GM19324 (cell line): ENCODE results near the gene GPR31.
"Not testable (repeated sequence)": the region's sequence is repeated elsewhere in the genome, so short reads cannot be mapped to it uniquely, and the experiment has no call there.

ENCODE experiments used
- ATAC-seq: cut with Tn5 transposase; IDR thresholded peaks from one replicate; pipeline ENCODE4 v1.9.1; 2021; ENCODE audit warnings: mild to moderate bottlenecking, moderate library complexity; ENCODE audit not compliant: unreplicated experiment, low FRiP score

The GPR31 gene

GRCh38 chr6:167168296-167168695 is 10.5 kb upstream of the GPR31 start:
- ATAC-seq, result not testable (repeated sequence)

- not testable (repeated sequence) for ATAC-seq
Observed at GRCh38 chr6:167167699-167168098, 9.9 kb upstream of the GPR31 start.

GRCh38 chr6:167165858-167166471 is 8.2 kb upstream of the GPR31 start:
- no peak for ATAC-seq

- no peak for ATAC-seq
Observed at GRCh38 chr6:167164261-167164660, 6.5 kb upstream of the GPR31 start.

- ATAC-seq, result no peak
Observed at GRCh38 chr6:167163476-167164011, 5.8 kb upstream of the GPR31 start.

GRCh38 chr6:167162591-167162990 is 4.8 kb upstream of the GPR31 start:
- no peak for ATAC-seq

- no peak for ATAC-seq
Observed at GRCh38 chr6:167161851-167162467, 4.2 kb upstream of the GPR31 start.

- no peak for ATAC-seq
Observed at GRCh38 chr6:167157414-167157813, 366 bp downstream of the GPR31 start.

GRCh38 chr6:167154895-167155294 is 2.9 kb downstream of the GPR31 start:
- ATAC-seq, result no peak

- no peak for ATAC-seq
Observed at GRCh38 chr6:167154291-167154690, 3.5 kb downstream of the GPR31 start.

- ATAC-seq, result peak; percentile 38
Observed at GRCh38 chr6:167153521-167153959, 4.2 kb downstream of the GPR31 start.

- ATAC-seq, result peak; percentile 52
Observed at GRCh38 chr6:167152862-167153261, 4.9 kb downstream of the GPR31 start.

- no peak for ATAC-seq
Observed at GRCh38 chr6:167151648-167152047, 6.1 kb downstream of the GPR31 start.

- peak; percentile 63 for ATAC-seq
Observed at GRCh38 chr6:167150941-167151549, 6.7 kb downstream of the GPR31 start.

- no peak for ATAC-seq
Observed at GRCh38 chr6:167148997-167149396, 8.8 kb downstream of the GPR31 start.

GRCh38 chr6:167148021-167148420 is 9.8 kb downstream of the GPR31 start:
- no peak for ATAC-seq

GRCh38 chr6:167146977-167147376 is 10.8 kb downstream of the GPR31 start:
- no peak for ATAC-seq

GRCh38 chr6:167146135-167146534 is 11.6 kb downstream of the GPR31 start:
- ATAC-seq, result no peak

GRCh38 chr6:167145461-167145860 is 12.3 kb downstream of the GPR31 start:
- ATAC-seq, result no peak

- ATAC-seq, result no peak
Observed at GRCh38 chr6:167143041-167143440, 14.7 kb downstream of the GPR31 start.

- ATAC-seq, result no peak
Observed at GRCh38 chr6:167142433-167142761, 15.4 kb downstream of the GPR31 start.
